Retinal pigment epithelial cell (primary cell): ENCODE results near the gene SACM1L.

Source experiments
- DNase-seq: peaks from one replicate; pipeline ENCODE4 v3.0.0-alpha.2; 2010; ENCODE audit warnings: low read depth
- H3K4me3 ChIP-seq: 2 replicates; pipeline ENCODE4 v1.5.1; 2011; ENCODE audit warnings: mild to moderate bottlenecking, low read length, control low read depth, moderate library complexity
- CTCF ChIP-seq: conservative IDR thresholded peaks from 2 replicates; pipeline ENCODE4 v1.5.1; 2011; ENCODE audit warnings: low read depth, low read length, control low read depth, inconsistent platforms

Gene SACM1L

GRCh38 chr3:45739991-45740390, 50.8 kb downstream of the SACM1L start:
- no peak overlapping the region for H3K4me3 ChIP-seq
- no peak for TF ChIP-seq CTCF
- no peak for DNase-seq

- TF ChIP-seq CTCF, result no peak
- DNase-seq, result no peak
- H3K4me3 ChIP-seq, result no peak overlapping the region
Measured at GRCh38 chr3:45741247-45741646, 52.1 kb downstream of the SACM1L start.

- no peak overlapping the region for H3K4me3 ChIP-seq
- DNase-seq, result no peak
- no peak for TF ChIP-seq CTCF
Measured at GRCh38 chr3:45741742-45742460, 52.7 kb downstream of the SACM1L start.

GRCh38 chr3:45742461-45743089, 53.4 kb downstream of the SACM1L start:
- TF ChIP-seq CTCF, result no peak
- no peak for DNase-seq
- no peak overlapping the region for H3K4me3 ChIP-seq

- no peak for DNase-seq
- H3K4me3 ChIP-seq, result no peak overlapping the region
- no peak for TF ChIP-seq CTCF
Measured at GRCh38 chr3:45746165-45746776, 57.1 kb downstream of the SACM1L start.

GRCh38 chr3:45746777-45747622, 57.8 kb downstream of the SACM1L start:
- DNase-seq, result no peak
- no peak for TF ChIP-seq CTCF
- no peak overlapping the region for H3K4me3 ChIP-seq
